Activated CD8-positive, alpha-beta memory T cell treated with anti-CD3 and anti-CD28 coated beads, Interleukin-2, amount 50 U/mL, for 48 hours (primary cell): ENCODE data around the gene KCNG2.

Source experiments
- DNase-seq: peaks from one replicate; pipeline ENCODE4 v3.0.0-alpha.2; 2020

KCNG2 gene

GRCh38 chr18:79889569-79889968 is 91.8 kb downstream of the KCNG2 start:
- no peak for DNase-seq

DNA sequence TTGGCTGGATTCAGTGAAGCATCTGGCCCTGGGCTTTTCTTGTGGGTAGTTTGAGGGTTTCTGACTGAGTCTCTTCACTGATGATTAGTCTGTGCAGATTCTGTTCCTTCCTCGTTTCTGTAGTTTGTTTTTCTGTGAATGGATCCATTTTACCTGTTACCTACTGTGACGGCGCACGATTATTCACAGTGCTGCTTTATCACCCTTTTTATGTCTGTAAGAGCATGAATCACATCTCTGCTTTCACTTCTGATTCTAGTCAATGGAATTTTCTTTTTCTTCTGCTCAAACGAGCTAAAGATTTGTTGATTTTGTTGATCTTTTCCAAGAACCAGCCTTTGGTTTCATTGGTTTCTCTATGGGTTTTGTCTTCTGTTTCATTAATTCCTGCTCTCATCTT is 92.9 kb downstream of the KCNG2 start:
- DNase-seq: peak; percentile 44

GRCh38 chr18:79896738-79897137 is 99.0 kb downstream of the KCNG2 start:
- DNase-seq: no peak

- peak; percentile 42 for DNase-seq
Measured at GRCh38 chr18:79897940-79898625, 100.3 kb downstream of the KCNG2 start.

DNA sequence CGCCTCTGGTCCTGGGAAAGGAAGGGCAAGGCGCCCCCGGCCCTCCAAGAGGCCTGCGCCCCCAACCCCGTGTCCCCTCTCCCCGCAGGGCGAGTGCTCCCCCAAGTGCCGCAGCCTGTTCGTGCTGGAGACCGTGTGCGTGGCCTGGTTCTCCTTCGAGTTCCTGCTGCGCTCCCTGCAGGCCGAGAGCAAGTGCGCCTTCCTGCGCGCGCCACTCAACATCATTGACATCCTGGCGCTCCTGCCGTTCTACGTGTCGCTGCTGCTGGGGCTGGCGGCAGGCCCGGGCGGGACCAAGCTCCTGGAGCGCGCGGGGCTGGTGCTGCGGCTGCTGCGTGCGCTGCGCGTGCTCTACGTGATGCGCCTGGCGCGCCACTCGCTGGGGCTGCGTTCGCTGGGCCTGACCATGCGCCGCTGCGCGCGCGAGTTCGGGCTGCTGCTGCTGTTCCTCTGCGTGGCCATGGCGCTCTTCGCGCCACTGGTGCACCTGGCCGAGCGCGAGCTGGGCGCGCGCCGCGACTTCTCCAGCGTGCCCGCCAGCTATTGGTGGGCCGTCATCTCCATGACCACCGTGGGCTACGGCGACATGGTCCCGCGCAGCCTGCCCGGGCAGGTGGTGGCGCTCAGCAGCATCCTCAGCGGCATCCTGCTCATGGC is 101.3 kb downstream of the KCNG2 start:
- peak; percentile 46 for DNase-seq

GRCh38 chr18:79899609-79900445 is 102.1 kb downstream of the KCNG2 start:
- no peak for DNase-seq

DNA sequence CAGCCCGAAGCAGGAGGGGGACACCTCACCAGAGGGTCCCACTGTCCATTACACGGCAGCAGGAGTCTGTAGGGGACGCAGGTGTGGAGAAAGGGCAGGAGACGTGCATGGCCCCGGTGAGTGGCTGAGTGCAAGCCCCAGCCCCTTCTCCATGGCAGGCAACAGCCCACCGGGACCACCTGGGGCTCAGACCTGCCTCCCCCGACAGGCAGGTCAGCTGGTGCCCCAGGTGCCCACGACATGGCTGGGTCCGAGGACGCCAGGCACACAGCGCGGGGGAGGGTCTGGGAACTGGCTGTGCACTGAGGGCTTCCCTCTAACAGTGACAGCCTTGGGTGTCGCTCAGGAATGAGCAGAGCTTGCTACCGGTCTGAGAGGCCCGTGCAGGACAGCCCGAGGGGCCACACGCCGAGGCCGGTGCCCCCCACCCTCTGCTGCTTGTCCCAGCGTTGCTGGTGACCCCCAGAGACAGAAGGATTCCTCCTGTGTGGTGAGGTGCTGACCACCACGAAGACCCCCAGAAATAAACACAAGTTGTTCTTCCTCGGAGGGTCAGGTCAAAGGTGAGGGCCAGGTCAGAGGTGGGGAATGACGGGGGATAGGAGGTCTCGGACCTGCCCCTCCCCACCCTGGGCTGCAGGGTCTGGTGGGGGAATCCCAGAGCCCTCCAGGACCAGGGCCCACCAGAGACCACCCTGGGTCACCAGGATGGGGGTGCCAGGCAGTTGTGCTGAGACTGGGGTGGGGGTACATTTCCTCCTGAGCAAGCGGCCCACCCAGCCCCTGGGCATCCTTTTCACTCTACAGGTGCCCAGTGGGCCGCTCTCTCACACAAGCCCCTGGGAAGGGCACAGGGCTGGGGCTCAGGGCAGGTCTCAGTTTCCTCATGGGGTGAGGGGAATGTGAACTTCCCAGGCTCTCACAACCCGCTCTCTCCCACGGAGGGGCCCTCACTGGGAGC is 103.2 kb downstream of the KCNG2 start:
- peak; percentile 41 for DNase-seq

- DNase-seq: no peak
Measured at GRCh38 chr18:79901665-79902064, 103.9 kb downstream of the KCNG2 start.

DNA sequence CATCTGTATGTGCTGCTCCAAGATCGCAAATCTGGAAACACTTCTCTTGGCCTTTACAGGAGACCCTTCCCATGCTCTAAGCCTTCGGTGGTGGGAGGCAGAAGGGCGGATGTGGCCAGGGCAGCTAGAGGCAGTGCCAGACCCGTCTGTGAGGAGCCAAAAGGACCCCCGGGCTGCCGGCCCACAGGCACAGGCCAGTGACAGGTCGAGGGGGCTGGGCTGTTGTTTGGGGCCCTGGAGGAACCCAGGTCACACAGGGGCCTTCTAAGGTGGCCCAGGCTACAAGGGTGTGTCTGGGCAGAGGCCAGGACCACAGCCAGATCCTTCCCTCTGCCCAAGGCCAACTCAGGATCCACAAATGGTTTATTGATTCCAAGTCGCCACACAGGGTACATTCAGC is 104.3 kb downstream of the KCNG2 start:
- peak; percentile 46 for DNase-seq

GRCh38 chr18:79902640-79903039 is 104.9 kb downstream of the KCNG2 start:
- no peak for DNase-seq

- DNase-seq: peak; percentile 42
Measured at GRCh38 chr18:79903071-79903635, 105.4 kb downstream of the KCNG2 start.

DNA sequence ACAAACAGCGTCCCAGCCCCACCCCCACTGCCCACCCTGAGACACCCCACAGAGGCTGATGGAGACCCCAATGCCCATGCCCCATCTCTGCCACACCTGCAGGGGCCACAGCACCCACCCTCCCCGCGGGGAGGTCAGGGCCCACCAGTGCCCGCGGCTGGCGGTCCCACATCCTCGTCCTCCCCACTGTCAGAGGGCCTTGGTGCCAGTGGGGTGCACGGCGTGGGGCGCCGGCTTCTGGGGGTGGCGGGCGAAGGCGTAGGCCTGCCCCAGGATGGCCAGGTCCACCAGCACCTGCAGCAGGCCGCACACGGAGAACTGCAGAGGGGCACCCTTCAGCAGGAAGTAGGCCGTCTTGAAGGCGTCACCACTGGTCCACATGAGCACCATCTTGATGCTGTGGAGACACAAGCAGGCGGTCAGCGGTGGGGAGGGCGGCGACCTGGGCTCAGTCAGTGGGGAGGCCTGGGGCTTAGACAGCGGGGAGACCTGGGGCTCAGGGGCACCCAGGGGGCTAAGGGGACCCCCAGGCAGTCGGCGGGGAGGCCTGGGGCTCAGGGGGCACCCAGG is 106.1 kb downstream of the KCNG2 start:
- peak; percentile 42 for DNase-seq

GRCh38 chr18:79904357-79905147 is 106.8 kb downstream of the KCNG2 start:
- DNase-seq: no peak

DNA sequence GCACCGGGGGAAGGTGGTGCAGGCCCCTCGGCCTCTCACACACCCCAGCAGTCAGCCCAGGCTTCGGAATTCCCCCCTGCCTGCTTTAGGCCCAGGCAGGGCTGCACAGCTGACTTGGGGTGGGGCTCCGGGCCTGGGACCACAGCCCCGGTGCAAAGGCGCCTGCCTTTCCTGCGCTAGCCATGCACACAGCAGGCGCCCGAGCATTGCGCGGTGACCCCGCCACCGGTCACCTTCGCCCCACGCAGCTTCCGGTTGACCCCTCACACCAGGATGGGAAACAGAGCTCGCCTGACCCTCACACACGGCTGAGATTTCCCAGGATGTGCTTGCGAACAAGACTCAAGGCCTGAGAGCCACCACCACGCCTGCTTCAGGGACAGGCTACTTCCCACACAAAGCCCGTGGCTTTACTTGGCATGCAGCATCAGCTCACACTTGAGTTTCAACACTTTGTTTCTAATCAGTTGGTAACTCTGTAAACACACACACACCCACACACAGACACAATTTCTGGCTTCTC is 107.7 kb downstream of the KCNG2 start:
- DNase-seq: peak; percentile 52

DNA sequence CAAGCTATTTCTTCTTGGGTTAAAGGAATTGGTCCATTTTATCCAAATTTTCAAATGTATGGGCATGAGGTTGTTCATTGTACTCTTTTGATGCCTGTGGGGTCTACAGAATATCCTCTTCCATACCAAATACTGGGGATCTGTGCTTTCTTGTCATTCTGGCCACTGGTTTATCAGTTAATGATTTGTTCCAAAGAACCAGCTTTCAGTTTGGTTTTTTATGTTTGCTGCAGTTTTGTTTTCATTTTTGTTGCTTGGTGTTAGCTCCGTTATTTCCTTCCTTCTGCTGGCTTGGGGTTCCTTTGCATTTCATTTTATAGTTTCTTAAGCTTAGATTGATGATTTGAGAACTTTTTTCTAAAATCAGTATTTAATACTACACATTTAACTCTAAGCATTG is 108.3 kb downstream of the KCNG2 start:
- no peak for DNase-seq

- no peak for DNase-seq
Measured at GRCh38 chr18:79906706-79907105, 109.0 kb downstream of the KCNG2 start.

DNA sequence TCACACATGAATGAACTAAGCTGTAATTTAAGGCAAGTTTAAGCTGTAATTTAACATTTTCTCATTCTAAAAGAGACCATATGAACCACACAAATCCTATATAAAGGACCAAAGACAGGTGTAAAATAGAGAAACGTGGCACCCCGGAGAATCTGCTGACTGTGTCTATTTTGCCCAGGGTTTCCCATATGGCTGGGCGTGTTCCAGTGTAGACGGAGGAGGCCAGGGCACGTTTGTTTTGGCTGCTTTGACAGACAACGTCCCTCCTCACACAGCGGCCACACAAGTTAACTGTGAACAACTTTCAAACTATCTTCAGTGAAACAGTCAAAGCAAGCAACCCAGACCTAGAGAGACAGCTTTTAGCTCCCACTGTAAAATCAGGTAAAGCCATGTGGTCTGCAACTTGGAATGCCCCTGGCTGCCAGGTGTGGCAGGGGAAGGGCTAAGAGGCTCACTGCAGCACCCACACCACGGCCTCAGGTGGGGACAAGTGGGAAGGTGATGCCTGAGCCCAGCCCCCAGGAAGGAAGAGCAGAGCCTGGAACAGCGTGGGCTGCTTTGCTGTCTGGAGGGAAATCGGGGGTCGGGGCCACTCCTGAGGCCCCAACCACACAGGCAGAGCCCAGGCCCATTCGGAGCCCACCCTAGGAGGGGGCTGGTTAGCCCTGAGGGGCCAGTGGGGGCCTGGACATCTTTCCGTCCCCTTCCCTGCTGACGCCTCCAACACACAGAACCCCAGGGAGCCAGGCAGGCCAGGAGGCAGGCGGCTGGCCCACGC is 113.0 kb downstream of the KCNG2 start:
- DNase-seq: no peak

GRCh38 chr18:79911344-79912270 is 113.9 kb downstream of the KCNG2 start:
- peak; percentile 37 for DNase-seq
